H9 (cell line): ENCODE data around the gene FOXO1. TPM values are rescaled to one million over a fixed set of nuclear protein-coding genes. Genes with fewer than 3 reads are reported as not detected.

ENCODE experiments used
- DNase-seq: peaks from one replicate; pipeline ENCODE4 v3.0.0-alpha.2; 2017
- H2AFZ ChIP-seq: one replicate; pipeline ENCODE4 v1.6.1; 2013; ENCODE audit warnings: mild to moderate bottlenecking, low read length, control low read depth, moderate library complexity
- H2AK5ac ChIP-seq: 2 replicates; pipeline ENCODE4 v1.6.1; 2013; ENCODE audit warnings: low read length, control low read depth, mixed read lengths; ENCODE audit not compliant: insufficient read length
- H2BK120ac ChIP-seq: one replicate; pipeline ENCODE4 v1.6.1; 2013; ENCODE audit warnings: low read depth, mild to moderate bottlenecking, low read length, control low read depth, inconsistent platforms; ENCODE audit not compliant: poor library complexity, severe bottlenecking
- H2BK12ac ChIP-seq: 2 replicates; pipeline ENCODE4 v1.6.1; 2013; ENCODE audit warnings: low read length, control low read depth, mixed read lengths, low read depth; ENCODE audit not compliant: insufficient read length
- H2BK15ac ChIP-seq: 2 replicates; pipeline ENCODE4 v1.6.1; 2013; ENCODE audit warnings: low read depth, low read length, control low read depth
- H2BK20ac ChIP-seq: one replicate; pipeline ENCODE4 v1.6.1; 2013; ENCODE audit warnings: low read depth, mild to moderate bottlenecking, low read length, control low read depth, inconsistent platforms; ENCODE audit not compliant: poor library complexity, severe bottlenecking
- H2BK5ac ChIP-seq: 2 replicates; pipeline ENCODE4 v1.6.1; 2013; ENCODE audit warnings: low read length, control low read depth, mixed read lengths; ENCODE audit not compliant: insufficient read length
- H3K14ac ChIP-seq: 2 replicates; pipeline ENCODE4 v1.6.1; 2013; ENCODE audit warnings: low read length, control low read depth; ENCODE audit not compliant: insufficient read depth
- H3K18ac ChIP-seq: 2 replicates; pipeline ENCODE4 v1.6.1; 2013; ENCODE audit warnings: low read depth, mild to moderate bottlenecking, mixed read lengths, low read length, control low read depth; ENCODE audit not compliant: insufficient read length
- H3K23ac ChIP-seq: 2 replicates; pipeline ENCODE4 v1.6.1; 2013; ENCODE audit warnings: low read length, control low read depth, mixed read lengths, low read depth; ENCODE audit not compliant: insufficient read length
- H3K23me2 ChIP-seq: 2 replicates; pipeline ENCODE4 v1.6.1; 2013; ENCODE audit warnings: low read depth, mild to moderate bottlenecking, mixed read lengths, low read length, control low read depth; ENCODE audit not compliant: insufficient read length, poor library complexity, severe bottlenecking
- H3K27ac ChIP-seq: 2 replicates; pipeline ENCODE4 v1.5.1; 2013; ENCODE audit warnings: low read length, control low read depth, mixed read lengths, low read depth; ENCODE audit not compliant: insufficient read length
- H3K27me3 ChIP-seq: 2 replicates; pipeline ENCODE4 v1.6.1; 2013; ENCODE audit warnings: low read length, control low read depth, inconsistent platforms; ENCODE audit not compliant: insufficient read depth
- H3K4ac ChIP-seq: 2 replicates; pipeline ENCODE4 v1.6.1; 2013; ENCODE audit warnings: low read depth, mild to moderate bottlenecking, control low read depth, inconsistent platforms, low read length, moderate library complexity
- H3K4me1 ChIP-seq: 2 replicates; pipeline ENCODE4 v1.6.1; 2013; ENCODE audit warnings: low read length, control low read depth, inconsistent platforms; ENCODE audit not compliant: insufficient read depth
- H3K4me2 ChIP-seq: 2 replicates; pipeline ENCODE4 v1.6.1; 2013; ENCODE audit warnings: low read length, control low read depth, mixed read lengths; ENCODE audit not compliant: insufficient read length, insufficient read depth
- H3K56ac ChIP-seq: 2 replicates; pipeline ENCODE4 v1.6.1; 2013; ENCODE audit warnings: low read depth, mild to moderate bottlenecking, mixed read lengths, low read length, control low read depth; ENCODE audit not compliant: insufficient read length
- H3K79me1 ChIP-seq: 2 replicates; pipeline ENCODE4 v1.6.1; 2013; ENCODE audit warnings: low read depth, mild to moderate bottlenecking, moderate library complexity, low read length, control low read depth, inconsistent platforms; ENCODE audit not compliant: insufficient read depth, poor library complexity, severe bottlenecking
- H3K79me2 ChIP-seq: 2 replicates; pipeline ENCODE4 v1.6.1; 2013; ENCODE audit warnings: low read length, control low read depth, inconsistent platforms; ENCODE audit not compliant: insufficient read depth
- H3K9ac ChIP-seq: 2 replicates; pipeline ENCODE4 v1.6.1; 2013; ENCODE audit warnings: low read length, control low read depth, mixed read lengths; ENCODE audit not compliant: insufficient read length; ENCODE audit errors: extremely low read depth
- H3K9me3 ChIP-seq: one replicate; pipeline ENCODE4 v1.6.1; 2013; ENCODE audit warnings: low read depth, low read length, inconsistent platforms; ENCODE audit not compliant: control insufficient read depth
- H3T11ph ChIP-seq: one replicate; pipeline ENCODE4 v1.6.1; 2013; ENCODE audit warnings: mild to moderate bottlenecking, low read length, control low read depth, inconsistent platforms
- H4K20me1 ChIP-seq: one replicate; pipeline ENCODE4 v1.6.1; 2013; ENCODE audit not compliant: control insufficient read depth, insufficient read length, insufficient read depth
- H4K5ac ChIP-seq: 2 replicates; pipeline ENCODE4 v1.6.1; 2013; ENCODE audit warnings: low read depth, mild to moderate bottlenecking, mixed read lengths, low read length, control low read depth; ENCODE audit not compliant: insufficient read length
- H4K8ac ChIP-seq: replicated peaks from 2 replicates; pipeline ENCODE4 v1.6.1; 2013; ENCODE audit warnings: low read length, control low read depth, mixed read lengths, low read depth; ENCODE audit not compliant: insufficient read length
- H4K91ac ChIP-seq: 2 replicates; pipeline ENCODE4 v1.6.1; 2013; ENCODE audit warnings: low read depth, mild to moderate bottlenecking, moderate library complexity, mixed read lengths, low read length, control low read depth; ENCODE audit not compliant: insufficient read length
- H3K27ac Mint-ChIP-seq, 3 experiments: 2 replicates in 2 of 3; 3 replicates in 1 of 3; pipeline ENCODE4 v1.8.0; 2020 to 2021; ENCODE audit warnings: mixed read lengths in 3 of 3, mild to moderate bottlenecking in 1 of 3, moderate library complexity in 1 of 3
- H3K27me3 Mint-ChIP-seq: 2 replicates; pipeline ENCODE4 v1.8.0; 2021; ENCODE audit warnings: low read depth, mild to moderate bottlenecking, moderate library complexity, mixed read lengths
- H3K36me3 Mint-ChIP-seq, 3 experiments: 2 replicates in 2 of 3; 3 replicates in 1 of 3; pipeline ENCODE4 v1.8.0; 2020 to 2021; ENCODE audit warnings: low read depth in 3 of 3, mixed read lengths in 3 of 3; ENCODE audit not compliant: insufficient read depth in 1 of 3
- H3K4me1 Mint-ChIP-seq, 2 experiments: 2 replicates each; pipeline ENCODE4 v1.8.0; 2020; ENCODE audit warnings: mixed read lengths in 2 of 2
- H3K4me3 Mint-ChIP-seq, 2 experiments: 2 replicates in 1 of 2; 3 replicates in 1 of 2; pipeline ENCODE4 v1.8.0; 2020 to 2021; ENCODE audit warnings: mild to moderate bottlenecking in 2 of 2, mixed read lengths in 2 of 2, moderate library complexity in 1 of 2
- H3K9me3 Mint-ChIP-seq, 2 experiments: 2 replicates in 1 of 2; 3 replicates in 1 of 2; pipeline ENCODE4 v1.8.0; 2020; ENCODE audit warnings: mild to moderate bottlenecking in 2 of 2, mixed read lengths in 2 of 2, moderate library complexity in 1 of 2
- CTCF ChIP-seq: fragments of 200-600 bp; sonication (generic); conservative IDR thresholded peaks from 3 replicates; pipeline ENCODE4 v1.8.0; 2021; ENCODE audit warnings: antibody characterized with exemption, mild to moderate bottlenecking
- WGBS: extraction: QIAGEN DNeasy Blood & Tissue Kit; methylation state at CpG from one replicate; pipeline ENCODE4 v1.1.7; 2013; ENCODE audit warnings: missing lambda C conversion rate, low lambda C conversion rate, mixed read lengths; ENCODE audit not compliant: insufficient read length; ENCODE audit errors: extremely low coverage; 5-methylcytosine and 5-hydroxymethylcytosine counted together
- total RNA-seq: library from RNA; stranded (reverse); gene quantifications from 2 replicates; pipeline ENCODE4 v1.2.1, GENCODE V29; 2021

Gene FOXO1
- total RNA-seq, 1 experiment from 2014 or later, result 44.6 TPM

- no peaks in the 10 kb centered on the region for H3K27me3 ChIP-seq
- H3K27ac Mint-ChIP-seq, result peak overlapping the region; percentile 13 to 87 (median 27); a peak in 5 of 7 replicates
- H3K9me3 Mint-ChIP-seq, result no peaks in the 10 kb centered on the region
- H3K18ac ChIP-seq, result no peak overlapping the region
- no peaks in the 10 kb centered on the region for H3K9me3 ChIP-seq
- peaks cover 0 to 7% (median 2%) of the 10 kb centered on the region in 3 experiments; a peak in 2 of 7 replicates for H3K36me3 Mint-ChIP-seq
- H2BK5ac ChIP-seq, result no peak overlapping the region
- H4K20me1 ChIP-seq, result no peaks in the 10 kb centered on the region
- H3K4me1 Mint-ChIP-seq, result peaks cover 43 to 46% of the 10 kb centered on the region in 2 experiments
- no peak overlapping the region for H3K14ac ChIP-seq
- no peak overlapping the region for H2BK12ac ChIP-seq
- no peak overlapping the region for H4K91ac ChIP-seq
- H3K9ac ChIP-seq, result no peak overlapping the region
- H2BK15ac ChIP-seq, result no peak overlapping the region
- DNase-seq, result peak; percentile 44
- no peaks in the 10 kb centered on the region for H3K79me1 ChIP-seq
- H3K56ac ChIP-seq, result no peak overlapping the region
- H3K4ac ChIP-seq, result no peak overlapping the region
- H3K4me2 ChIP-seq, result no peak overlapping the region
- H2AK5ac ChIP-seq, result no peak overlapping the region
- WGBS, result no CpG with 5 or more reads among the region's 6 CpGs
- H3K23me2 ChIP-seq, result no peaks in the 10 kb centered on the region
- no peak overlapping the region for H2BK120ac ChIP-seq
- H3K27ac ChIP-seq, result no peak overlapping the region
- no peaks in the 10 kb centered on the region for H3K79me2 ChIP-seq
- H3K4me3 Mint-ChIP-seq, result no peak overlapping the region; a peak in 1 of 5 replicates
- no peaks in the 10 kb centered on the region; the same call in 1 of the 2 replicates for H3K27me3 Mint-ChIP-seq
- peaks cover 13% of the 10 kb centered on the region for H3K4me1 ChIP-seq
- no peak for TF ChIP-seq CTCF
- no peak overlapping the region for H4K8ac ChIP-seq
- no peak overlapping the region for H3K23ac ChIP-seq
- no peak overlapping the region for H4K5ac ChIP-seq
- H2BK20ac ChIP-seq, result no peak overlapping the region
- no peak overlapping the region for H2AFZ ChIP-seq
- H3T11ph ChIP-seq, result no peak overlapping the region
Observed at GRCh38 chr13:40679480-40679985, 13.1 kb upstream of the FOXO1 start.
